GM12878 (cell line): ENCODE results near the gene ZNF469. TPM values are rescaled to one million over a fixed set of nuclear protein-coding genes. Genes with fewer than 3 reads are reported as not detected.

Experiments
- ATAC-seq: fragments of 200-7000 bp; cut with Tn5 transposase; 3 replicates; pipeline ENCODE4 v1.9.1; 2020; ENCODE audit warnings: mild to moderate bottlenecking, moderate library complexity
- BruUV-seq: library from RNA; stranded (reverse); fragments of 400-500 nt; replicated peaks from 2 replicates; lab custom pipeline; 2021; lab: Mats Ljungman, UMichigan
- CTCF ChIA-PET: fragments of 300-600 bp; sonication (Branson Sonifier 250); formaldehyde crosslinking; extraction: SDS; loops from one replicate; lab custom pipeline; 2021; ENCODE audit warnings: inconsistent platforms; lab: Yijun Ruan, JAX
- POLR2A ChIA-PET: fragments of 350-600 bp; formaldehyde crosslinking; extraction: SDS; loops from one replicate; lab custom pipeline; 2021; ENCODE audit warnings: inconsistent platforms; lab: Charles Lee
- RAD21 ChIA-PET: fragments of 300-600 bp; sonication (Branson Sonifier 250); formaldehyde crosslinking; loops from one replicate; lab custom pipeline; 2023; ENCODE audit warnings: antibody characterized with exemption; ENCODE audit not compliant: unreplicated experiment; lab: Charles Lee
- SMC1A ChIA-PET: fragments of 300-600 bp; sonication (Branson Sonifier 250); formaldehyde crosslinking; loops from one replicate; lab custom pipeline; 2023; ENCODE audit not compliant: unreplicated experiment, uncharacterized antibody; lab: Charles Lee
- DNase-seq: peaks from one replicate; pipeline ENCODE4 v3.0.0-alpha.2; 2011; ENCODE audit warnings: low read depth, low spot score
- FAIRE-seq: peaks from 3 replicates; lab custom pipeline; 2011; peaks lifted over from hg19 to GRCh38; lab: Jason Lieb, UNC
- H2AFZ ChIP-seq: 2 replicates; pipeline ENCODE4 v1.6.0; 2011; ENCODE audit warnings: low read depth, low read length, control low read depth; ENCODE audit not compliant: control insufficient read depth
- H3K27ac ChIP-seq: 2 replicates; pipeline ENCODE4 v1.5.1; 2011; ENCODE audit warnings: control low read depth; ENCODE audit not compliant: control insufficient read depth, insufficient read depth
- H3K27me3 ChIP-seq, 2 experiments: replicated peaks in 1 of 2; 2 replicates each; pipeline versions ENCODE4 v1.6.0 to v1.6.1; 2011; ENCODE audit warnings: low read length in 1 of 2; ENCODE audit not compliant: control insufficient read depth in 2 of 2, insufficient read depth in 2 of 2
- H3K36me3 ChIP-seq, 2 experiments: 2 replicates each; pipeline ENCODE4 v1.5.1; 2011; ENCODE audit warnings: low read length in 1 of 2; ENCODE audit not compliant: control insufficient read depth in 2 of 2, insufficient read depth in 2 of 2
- H3K4me1 ChIP-seq: 2 replicates; pipeline ENCODE4 v1.6.1; 2011; ENCODE audit warnings: mild to moderate bottlenecking, low read length, moderate library complexity, mixed read lengths; ENCODE audit not compliant: control insufficient read depth, insufficient read depth
- H3K4me2 ChIP-seq: 2 replicates; pipeline ENCODE4 v1.6.0; 2011; ENCODE audit warnings: control low read depth; ENCODE audit not compliant: control insufficient read depth, insufficient read depth
- H3K4me3 ChIP-seq: fragments of 200-600 bp; sonication (generic); 2 replicates; pipeline ENCODE4 v1.5.1; 2016
- H3K79me2 ChIP-seq: 2 replicates; pipeline ENCODE4 v1.6.0; 2011; ENCODE audit warnings: low read length; ENCODE audit not compliant: control insufficient read depth, insufficient read depth
- H3K9ac ChIP-seq: 2 replicates; pipeline ENCODE4 v1.8.0; 2011; ENCODE audit warnings: low read length, control low read depth, mixed read lengths; ENCODE audit not compliant: control insufficient read depth, insufficient read depth
- H3K9me3 ChIP-seq: replicated peaks from 3 replicates; pipeline ENCODE4 v1.5.1; 2011; ENCODE audit warnings: mild to moderate bottlenecking, low read length; ENCODE audit not compliant: control insufficient read depth, insufficient read depth
- H4K20me1 ChIP-seq: 2 replicates; pipeline ENCODE4 v1.6.0; 2011; ENCODE audit not compliant: control insufficient read depth, insufficient read depth
- CHD2 ChIP-seq: IDR thresholded peaks from 2 replicates; pipeline ENCODE4 v1.6.1; 2011; ENCODE audit warnings: low read depth, low read length, improper control_type of control experiment, borderline replicate concordance
- SPI1 ChIP-seq: IDR thresholded peaks from 2 replicates; pipeline ENCODE4 v1.6.1; 2011; ENCODE audit warnings: low read depth, mild to moderate bottlenecking, low read length, moderate library complexity, borderline replicate concordance; ENCODE audit not compliant: insufficient read depth
- ZNF384 ChIP-seq: IDR thresholded peaks from 2 replicates; pipeline ENCODE4 v1.6.1; 2012; ENCODE audit warnings: low read depth, mild to moderate bottlenecking, low read length, improper control_type of control experiment, borderline replicate concordance
- WGBS: methylation state at CpG from one replicate; pipeline ENCODE4 v1.1.6; 2016; ENCODE audit warnings: low lambda C conversion rate; ENCODE audit not compliant: insufficient replicate concordance, insufficient coverage; ENCODE audit errors: missing lambda C conversion rate; 5-methylcytosine and 5-hydroxymethylcytosine counted together
- in situ Hi-C: fragments of 300-500 bp; cut with MboI; formaldehyde crosslinking; loops from 9 replicates; pipeline ENCODE4 v1.14.3; 2018; ENCODE audit warnings: mixed read lengths
- intact Hi-C: fragments of 100-400 bp; cut with micrococcal nuclease; formaldehyde crosslinking; loops from one replicate; pipeline ENCODE4 v1.14.2; 2022; ENCODE audit not compliant: unreplicated experiment
- polyA plus RNA-seq, 11 experiments: library from polyadenylated mRNA; depleted of rRNA in 4 of 11; unstranded in 6 of 11; stranded (reverse) in 5 of 11; fragments of >200 nt; fragmentation: Nextera tagmentation in 4 of 11; fragmentation: Illumina TruSeq in 1 of 11; extraction: Ambion mirVana in 4 of 11; extraction: Trizol in 1 of 11; gene quantifications; 1 replicate in 1 of 11; 2 replicates in 10 of 11; pipeline versions ENCODE4 v1.2.1 to v1.2.3, GENCODE V29; 2011 to 2016; ENCODE audit warnings: inconsistent platforms in 2 of 11, missing spikeins in 2 of 11, low read depth in 1 of 11
- total RNA-seq, 4 experiments: library from RNA; depleted of rRNA in 3 of 4; stranded (reverse); fragments of >200 nt in 3 of 4; fragmentation: Illumina TruSeq in 1 of 4; extraction: Trizol in 1 of 4; gene quantifications; 2 replicates each; pipeline versions ENCODE4 v1.2.1 to v1.2.3, GENCODE V29; 2013 to 2021
- TF ChIP-seq, protein P1 (sequence below): IDR thresholded peaks from 2 replicates; pipeline ENCODE4 v1.6.1; 2012; ENCODE audit warnings: low read depth, low read length, improper control_type of control experiment
- TF ChIP-seq, protein P2 (sequence below): fragments of 450-650 bp; IDR thresholded peaks from 2 replicates; pipeline ENCODE4 v1.6.1; 2017; ENCODE audit warnings: mild to moderate bottlenecking, low read depth, inconsistent platforms; ENCODE audit not compliant: poor library complexity, severe bottlenecking
- TF ChIP-seq, protein P3 (sequence below): fragments of 450-650 bp; IDR thresholded peaks from 2 replicates; pipeline ENCODE4 v1.6.1; 2017; ENCODE audit warnings: mild to moderate bottlenecking, moderate library complexity
- TF ChIP-seq, protein P4 (sequence below): fragments of 450-650 bp; formaldehyde crosslinking; IDR thresholded peaks from 2 replicates; pipeline ENCODE4 v1.5.0; 2022; ENCODE audit warnings: mild to moderate bottlenecking, missing genetic modification characterization
- TF ChIP-seq, protein P5 (sequence below): IDR thresholded peaks from 2 replicates; pipeline ENCODE4 v1.6.1; 2012; ENCODE audit warnings: mild to moderate bottlenecking, low read depth, low read length

ZNF469 gene
- total and polyA plus RNA-seq, 10 of the 15 experiments (the other 5 are each of a cell fraction or from before 2014, with no cell fraction given) = 0.01 to 0.21 (median 0.04) TPM; not detected in 3

DNA sequence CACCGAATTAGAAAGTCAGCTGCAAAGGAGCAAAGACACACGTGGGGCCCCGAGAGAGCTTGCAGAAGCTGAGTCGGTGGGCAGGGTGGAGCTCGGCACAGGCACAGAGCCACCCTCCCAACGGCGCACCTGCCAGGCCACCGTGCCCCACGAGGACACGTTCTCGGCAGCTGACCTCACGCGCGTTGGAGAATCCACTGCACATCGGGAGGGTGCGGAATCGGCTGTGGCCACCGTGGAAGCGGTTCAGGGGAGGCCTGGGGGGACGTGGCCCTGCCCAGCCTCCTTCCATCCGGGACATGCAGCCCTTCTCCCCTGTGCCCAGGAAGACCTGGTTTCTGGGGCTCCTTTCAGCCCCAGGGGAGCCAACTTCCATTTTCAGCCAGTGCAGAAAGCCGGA is 49.4 kb downstream of the ZNF469 start:
- Histone ChIP-seq H3K9ac (no peak overlapping the region), H3K79me2 (no peaks in the 10 kb centered on the region), H3K4me2 (no peak overlapping the region), H3K9me3 (no peaks in the 10 kb centered on the region), H3K27me3 (no peaks in the 10 kb centered on the region), H4K20me1 (no peaks in the 10 kb centered on the region), H3K27ac (no peak overlapping the region), H3K4me1 (no peaks in the 10 kb centered on the region), H3K36me3 (no peaks in the 10 kb centered on the region), H3K4me3 (no peak overlapping the region), H2AFZ (no peak overlapping the region)
- POLR2A ChIA-PET = no interaction called here
- intact Hi-C loops = loop anchor here (10.0 kb wide), 1 partner anchor 657 kb away; no protein-coding TSS in a partner anchor
- in situ Hi-C loops = loop anchor here (25.0 kb wide), 1 partner anchor 470 kb away; the partner anchor contains the start of gene BANP
- no peak for DNase-seq
- WGBS = 78% methylated on average over 21 of the region's 22 CpGs
- RAD21 ChIA-PET = interaction anchor here (0.6 kb wide), 1 partner anchor 652 kb away, joined by 3 read pairs; no protein-coding TSS in a partner anchor
- CTCF ChIA-PET = no interaction called here
- SMC1A ChIA-PET = no interaction called here
- FAIRE-seq = no peak
- no peak for ATAC-seq
- BruUV-seq = no TSS peak
- TF ChIP-seq, protein P1, sequence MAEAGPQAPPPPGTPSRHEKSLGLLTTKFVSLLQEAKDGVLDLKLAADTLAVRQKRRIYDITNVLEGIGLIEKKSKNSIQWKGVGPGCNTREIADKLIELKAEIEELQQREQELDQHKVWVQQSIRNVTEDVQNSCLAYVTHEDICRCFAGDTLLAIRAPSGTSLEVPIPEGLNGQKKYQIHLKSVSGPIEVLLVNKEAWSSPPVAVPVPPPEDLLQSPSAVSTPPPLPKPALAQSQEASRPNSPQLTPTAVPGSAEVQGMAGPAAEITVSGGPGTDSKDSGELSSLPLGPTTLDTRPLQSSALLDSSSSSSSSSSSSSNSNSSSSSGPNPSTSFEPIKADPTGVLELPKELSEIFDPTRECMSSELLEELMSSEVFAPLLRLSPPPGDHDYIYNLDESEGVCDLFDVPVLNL = no peak
- TF ChIP-seq, protein P2, sequence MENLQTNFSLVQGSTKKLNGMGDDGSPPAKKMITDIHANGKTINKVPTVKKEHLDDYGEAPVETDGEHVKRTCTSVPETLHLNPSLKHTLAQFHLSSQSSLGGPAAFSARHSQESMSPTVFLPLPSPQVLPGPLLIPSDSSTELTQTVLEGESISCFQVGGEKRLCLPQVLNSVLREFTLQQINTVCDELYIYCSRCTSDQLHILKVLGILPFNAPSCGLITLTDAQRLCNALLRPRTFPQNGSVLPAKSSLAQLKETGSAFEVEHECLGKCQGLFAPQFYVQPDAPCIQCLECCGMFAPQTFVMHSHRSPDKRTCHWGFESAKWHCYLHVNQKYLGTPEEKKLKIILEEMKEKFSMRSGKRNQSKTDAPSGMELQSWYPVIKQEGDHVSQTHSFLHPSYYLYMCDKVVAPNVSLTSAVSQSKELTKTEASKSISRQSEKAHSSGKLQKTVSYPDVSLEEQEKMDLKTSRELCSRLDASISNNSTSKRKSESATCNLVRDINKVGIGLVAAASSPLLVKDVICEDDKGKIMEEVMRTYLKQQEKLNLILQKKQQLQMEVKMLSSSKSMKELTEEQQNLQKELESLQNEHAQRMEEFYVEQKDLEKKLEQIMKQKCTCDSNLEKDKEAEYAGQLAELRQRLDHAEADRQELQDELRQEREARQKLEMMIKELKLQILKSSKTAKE = no peak
- TF ChIP-seq, protein P3, sequence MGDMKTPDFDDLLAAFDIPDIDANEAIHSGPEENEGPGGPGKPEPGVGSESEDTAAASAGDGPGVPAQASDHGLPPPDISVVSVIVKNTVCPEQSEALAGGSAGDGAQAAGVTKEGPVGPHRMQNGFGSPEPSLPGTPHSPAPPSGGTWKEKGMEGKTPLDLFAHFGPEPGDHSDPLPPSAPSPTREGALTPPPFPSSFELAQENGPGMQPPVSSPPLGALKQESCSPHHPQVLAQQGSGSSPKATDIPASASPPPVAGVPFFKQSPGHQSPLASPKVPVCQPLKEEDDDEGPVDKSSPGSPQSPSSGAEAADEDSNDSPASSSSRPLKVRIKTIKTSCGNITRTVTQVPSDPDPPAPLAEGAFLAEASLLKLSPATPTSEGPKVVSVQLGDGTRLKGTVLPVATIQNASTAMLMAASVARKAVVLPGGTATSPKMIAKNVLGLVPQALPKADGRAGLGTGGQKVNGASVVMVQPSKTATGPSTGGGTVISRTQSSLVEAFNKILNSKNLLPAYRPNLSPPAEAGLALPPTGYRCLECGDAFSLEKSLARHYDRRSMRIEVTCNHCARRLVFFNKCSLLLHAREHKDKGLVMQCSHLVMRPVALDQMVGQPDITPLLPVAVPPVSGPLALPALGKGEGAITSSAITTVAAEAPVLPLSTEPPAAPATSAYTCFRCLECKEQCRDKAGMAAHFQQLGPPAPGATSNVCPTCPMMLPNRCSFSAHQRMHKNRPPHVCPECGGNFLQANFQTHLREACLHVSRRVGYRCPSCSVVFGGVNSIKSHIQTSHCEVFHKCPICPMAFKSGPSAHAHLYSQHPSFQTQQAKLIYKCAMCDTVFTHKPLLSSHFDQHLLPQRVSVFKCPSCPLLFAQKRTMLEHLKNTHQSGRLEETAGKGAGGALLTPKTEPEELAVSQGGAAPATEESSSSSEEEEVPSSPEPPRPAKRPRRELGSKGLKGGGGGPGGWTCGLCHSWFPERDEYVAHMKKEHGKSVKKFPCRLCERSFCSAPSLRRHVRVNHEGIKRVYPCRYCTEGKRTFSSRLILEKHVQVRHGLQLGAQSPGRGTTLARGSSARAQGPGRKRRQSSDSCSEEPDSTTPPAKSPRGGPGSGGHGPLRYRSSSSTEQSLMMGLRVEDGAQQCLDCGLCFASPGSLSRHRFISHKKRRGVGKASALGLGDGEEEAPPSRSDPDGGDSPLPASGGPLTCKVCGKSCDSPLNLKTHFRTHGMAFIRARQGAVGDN = no peak
- TF ChIP-seq CHD2 (no peak), SPI1 (no peak), ZNF384 (no peak)
- TF ChIP-seq, protein P4, sequence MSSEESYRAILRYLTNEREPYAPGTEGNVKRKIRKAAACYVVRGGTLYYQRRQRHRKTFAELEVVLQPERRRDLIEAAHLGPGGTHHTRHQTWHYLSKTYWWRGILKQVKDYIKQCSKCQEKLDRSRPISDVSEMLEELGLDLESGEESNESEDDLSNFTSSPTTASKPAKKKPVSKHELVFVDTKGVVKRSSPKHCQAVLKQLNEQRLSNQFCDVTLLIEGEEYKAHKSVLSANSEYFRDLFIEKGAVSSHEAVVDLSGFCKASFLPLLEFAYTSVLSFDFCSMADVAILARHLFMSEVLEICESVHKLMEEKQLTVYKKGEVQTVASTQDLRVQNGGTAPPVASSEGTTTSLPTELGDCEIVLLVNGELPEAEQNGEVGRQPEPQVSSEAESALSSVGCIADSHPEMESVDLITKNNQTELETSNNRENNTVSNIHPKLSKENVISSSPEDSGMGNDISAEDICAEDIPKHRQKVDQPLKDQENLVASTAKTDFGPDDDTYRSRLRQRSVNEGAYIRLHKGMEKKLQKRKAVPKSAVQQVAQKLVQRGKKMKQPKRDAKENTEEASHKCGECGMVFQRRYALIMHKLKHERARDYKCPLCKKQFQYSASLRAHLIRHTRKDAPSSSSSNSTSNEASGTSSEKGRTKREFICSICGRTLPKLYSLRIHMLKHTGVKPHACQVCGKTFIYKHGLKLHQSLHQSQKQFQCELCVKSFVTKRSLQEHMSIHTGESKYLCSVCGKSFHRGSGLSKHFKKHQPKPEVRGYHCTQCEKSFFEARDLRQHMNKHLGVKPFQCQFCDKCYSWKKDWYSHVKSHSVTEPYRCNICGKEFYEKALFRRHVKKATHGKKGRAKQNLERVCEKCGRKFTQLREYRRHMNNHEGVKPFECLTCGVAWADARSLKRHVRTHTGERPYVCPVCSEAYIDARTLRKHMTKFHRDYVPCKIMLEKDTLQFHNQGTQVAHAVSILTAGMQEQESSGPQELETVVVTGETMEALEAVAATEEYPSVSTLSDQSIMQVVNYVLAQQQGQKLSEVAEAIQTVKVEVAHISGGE = no peak
- TF ChIP-seq, protein P5, sequence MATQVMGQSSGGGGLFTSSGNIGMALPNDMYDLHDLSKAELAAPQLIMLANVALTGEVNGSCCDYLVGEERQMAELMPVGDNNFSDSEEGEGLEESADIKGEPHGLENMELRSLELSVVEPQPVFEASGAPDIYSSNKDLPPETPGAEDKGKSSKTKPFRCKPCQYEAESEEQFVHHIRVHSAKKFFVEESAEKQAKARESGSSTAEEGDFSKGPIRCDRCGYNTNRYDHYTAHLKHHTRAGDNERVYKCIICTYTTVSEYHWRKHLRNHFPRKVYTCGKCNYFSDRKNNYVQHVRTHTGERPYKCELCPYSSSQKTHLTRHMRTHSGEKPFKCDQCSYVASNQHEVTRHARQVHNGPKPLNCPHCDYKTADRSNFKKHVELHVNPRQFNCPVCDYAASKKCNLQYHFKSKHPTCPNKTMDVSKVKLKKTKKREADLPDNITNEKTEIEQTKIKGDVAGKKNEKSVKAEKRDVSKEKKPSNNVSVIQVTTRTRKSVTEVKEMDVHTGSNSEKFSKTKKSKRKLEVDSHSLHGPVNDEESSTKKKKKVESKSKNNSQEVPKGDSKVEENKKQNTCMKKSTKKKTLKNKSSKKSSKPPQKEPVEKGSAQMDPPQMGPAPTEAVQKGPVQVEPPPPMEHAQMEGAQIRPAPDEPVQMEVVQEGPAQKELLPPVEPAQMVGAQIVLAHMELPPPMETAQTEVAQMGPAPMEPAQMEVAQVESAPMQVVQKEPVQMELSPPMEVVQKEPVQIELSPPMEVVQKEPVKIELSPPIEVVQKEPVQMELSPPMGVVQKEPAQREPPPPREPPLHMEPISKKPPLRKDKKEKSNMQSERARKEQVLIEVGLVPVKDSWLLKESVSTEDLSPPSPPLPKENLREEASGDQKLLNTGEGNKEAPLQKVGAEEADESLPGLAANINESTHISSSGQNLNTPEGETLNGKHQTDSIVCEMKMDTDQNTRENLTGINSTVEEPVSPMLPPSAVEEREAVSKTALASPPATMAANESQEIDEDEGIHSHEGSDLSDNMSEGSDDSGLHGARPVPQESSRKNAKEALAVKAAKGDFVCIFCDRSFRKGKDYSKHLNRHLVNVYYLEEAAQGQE = no peak
